Measurements from ENCODE around the gene PYGO1.
"Not testable (repeated sequence)": the region's sequence is repeated elsewhere in the genome, so short reads cannot be mapped to it uniquely, and the experiment has no call there.

The PYGO1 gene

GRCh38 chr15:55588070-55588814 is at the start of gene PYGO1:
Gene PYGO1, minus strand, starts transcription at chr15:55588345. Its CDS starts 462 bp downstream, at chr15:55587883.
- DNase-seq: peak; percentile 45

GRCh38 chr15:55637086-55637485 is 48.9 kb upstream of the PYGO1 start:
- no peak for DNase-seq

- no peak for DNase-seq
These were observed 45.6 kb upstream of the PYGO1 start for GRCh38 chr15:55633731-55634130.

GRCh38 chr15:55632434-55632833 is 44.3 kb upstream of the PYGO1 start:
- no peak for DNase-seq

GRCh38 chr15:55630858-55631257 is 42.7 kb upstream of the PYGO1 start:
- DNase-seq: no peak

GRCh38 chr15:55628369-55628730 is 40.2 kb upstream of the PYGO1 start:
- no peak for DNase-seq

- DNase-seq: no peak
These were observed 39.7 kb upstream of the PYGO1 start for GRCh38 chr15:55627730-55628368.

- DNase-seq: no peak
These were observed 31.6 kb upstream of the PYGO1 start for GRCh38 chr15:55619783-55620182.

- DNase-seq: no peak
These were observed 30.2 kb upstream of the PYGO1 start for GRCh38 chr15:55618387-55618786.

- DNase-seq: no peak
These were observed 27.3 kb upstream of the PYGO1 start for GRCh38 chr15:55615445-55615844.

GRCh38 chr15:55613727-55614126 is 25.6 kb upstream of the PYGO1 start:
- no peak for DNase-seq

- no peak for DNase-seq
These were observed 18.1 kb upstream of the PYGO1 start for GRCh38 chr15:55606214-55606613.

GRCh38 chr15:55601374-55601773 is 13.2 kb upstream of the PYGO1 start:
- DNase-seq: no peak

- no peak for DNase-seq
These were observed 11.3 kb upstream of the PYGO1 start for GRCh38 chr15:55599439-55599838.

- DNase-seq: not testable (repeated sequence)
These were observed 4.9 kb upstream of the PYGO1 start for GRCh38 chr15:55593019-55593418.

GRCh38 chr15:55590788-55591187 is 2.6 kb upstream of the PYGO1 start:
- DNase-seq: no peak

GRCh38 chr15:55589287-55589686 is 1.1 kb upstream of the PYGO1 start:
- no peak for DNase-seq

GRCh38 chr15:55588815-55589115 is 620 bp upstream of the PYGO1 start:
- DNase-seq: no peak

GRCh38 chr15:55587321-55588069 is 650 bp downstream of the PYGO1 start:
- peak; percentile 36 for DNase-seq

- DNase-seq: no peak
These were observed 1.3 kb downstream of the PYGO1 start for GRCh38 chr15:55586808-55587207.

GRCh38 chr15:55576943-55577342 is 11.2 kb downstream of the PYGO1 start:
- no peak for DNase-seq

- DNase-seq: no peak
These were observed 14.0 kb downstream of the PYGO1 start for GRCh38 chr15:55574096-55574495.

- DNase-seq: no peak
These were observed 14.9 kb downstream of the PYGO1 start for GRCh38 chr15:55573224-55573623.
